NCI-H345 (cell line): ENCODE data around the gene TEX28.
"Not testable (repeated sequence)": the region's sequence is repeated elsewhere in the genome, so short reads cannot be mapped to it uniquely, and the experiment has no call there.

ENCODE experiments used
- DNase-seq: peaks from one replicate; lab custom pipeline; 2025; lab: John Stamatoyannopoulos, UW

Gene TEX28

DNA sequence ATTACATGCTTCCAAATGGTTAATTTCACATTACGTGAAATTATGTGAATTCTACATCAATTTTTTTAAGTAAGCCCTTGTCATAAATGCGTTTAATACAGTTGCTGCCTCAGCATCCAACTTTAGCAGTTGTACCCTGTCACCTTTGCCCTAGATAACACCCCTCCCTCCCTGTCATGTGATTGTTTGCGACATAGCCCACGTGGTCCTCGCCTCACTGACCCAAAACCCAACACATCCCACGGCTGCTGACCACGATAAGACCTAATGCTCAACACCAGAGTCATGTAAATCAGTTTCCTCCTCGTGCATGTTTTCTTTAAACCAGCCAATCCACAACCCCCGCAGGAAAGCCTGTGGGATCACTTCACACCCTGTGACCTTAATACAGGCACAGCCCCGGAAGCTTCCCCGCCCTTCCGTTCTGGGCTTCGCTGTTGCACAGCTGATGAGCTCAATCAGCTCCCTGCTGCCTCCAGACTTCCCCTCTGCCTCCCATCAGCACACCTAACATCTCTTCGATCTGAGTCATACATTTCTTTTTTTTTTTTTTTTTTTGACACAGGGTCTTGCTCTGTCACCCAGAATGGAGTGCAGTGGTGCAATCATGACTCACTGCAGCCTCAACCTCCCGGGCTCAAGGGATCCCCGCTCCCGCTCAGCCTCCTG lies 47.4 kb downstream of the TEX28 start:
- DNase-seq, result not testable (repeated sequence)

DNA sequence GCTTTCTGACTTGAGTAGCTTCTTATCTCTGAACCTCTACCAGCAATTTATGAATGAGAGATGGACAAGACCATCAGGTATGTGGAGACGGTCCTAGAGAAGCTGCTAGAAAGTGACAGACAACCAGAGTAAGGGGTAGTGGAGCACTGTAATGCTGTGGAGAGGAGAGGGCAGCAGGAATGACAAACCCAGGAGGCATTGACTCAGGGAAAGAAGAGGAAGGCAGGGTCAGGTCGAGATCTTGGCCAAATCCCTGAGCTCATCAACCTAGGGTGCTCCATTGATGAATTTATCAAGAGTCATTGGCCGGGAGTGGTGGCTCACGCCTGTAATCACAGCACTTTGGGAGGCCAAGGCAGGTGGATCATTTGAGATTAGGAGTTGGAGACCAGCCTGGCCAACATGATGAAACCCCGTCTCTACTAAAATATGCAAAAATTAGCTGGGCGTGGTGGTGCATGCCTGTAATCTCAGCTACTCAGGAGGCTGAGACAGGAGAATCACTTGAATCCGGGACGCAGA lies 54.9 kb downstream of the TEX28 start:
- not testable (repeated sequence) for DNase-seq

DNA sequence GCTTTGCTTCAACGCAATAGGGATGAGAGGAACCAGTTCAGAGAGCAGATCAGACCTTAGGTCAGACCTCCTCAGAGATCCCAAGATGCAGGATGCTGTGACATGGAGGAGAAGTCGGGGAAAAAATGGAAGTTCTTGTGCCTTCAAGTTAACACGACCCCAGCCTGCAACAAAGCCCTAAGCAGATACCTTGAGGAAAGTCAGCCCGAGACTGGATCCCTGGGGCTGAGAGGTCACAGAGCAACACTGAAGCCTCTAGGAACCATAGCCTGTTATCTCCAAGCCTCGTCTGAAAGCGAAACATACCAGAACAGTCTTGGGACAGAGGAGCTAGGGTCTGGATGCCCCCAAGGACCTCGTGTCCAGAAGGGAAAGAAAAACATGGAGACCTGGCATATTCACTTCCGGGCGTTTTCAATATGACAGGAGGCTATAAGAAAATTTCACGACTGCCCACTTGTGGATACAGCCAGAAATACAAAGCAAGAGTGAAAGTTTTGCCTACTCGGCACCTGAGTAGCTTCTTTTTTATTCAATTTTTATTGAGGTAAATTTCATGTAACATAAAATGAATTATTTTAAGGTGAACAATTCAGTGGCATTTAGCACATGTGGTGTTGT lies 55.9 kb downstream of the TEX28 start:
- not testable (repeated sequence) for DNase-seq

DNA sequence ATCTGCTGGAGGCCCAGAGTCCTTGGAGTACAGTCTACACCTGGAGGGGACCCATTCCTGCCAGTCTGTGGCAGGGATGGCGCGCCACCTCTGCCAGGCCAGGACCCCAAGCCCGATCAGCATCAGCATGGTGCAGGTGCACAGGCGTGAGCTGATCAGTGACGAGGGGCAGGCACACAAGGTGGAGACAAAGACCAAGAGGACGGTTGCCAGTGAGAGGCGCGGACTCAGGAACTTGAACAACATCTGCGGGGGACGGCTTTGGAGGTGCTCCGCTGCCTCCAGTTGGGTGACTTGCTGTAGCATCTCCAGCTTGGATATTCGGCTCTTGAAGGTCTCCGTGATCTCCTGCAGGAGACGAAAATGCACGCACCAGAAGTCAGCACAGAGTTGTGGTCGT lies 61.3 kb downstream of the TEX28 start:
- DNase-seq, result not testable (repeated sequence)

DNA sequence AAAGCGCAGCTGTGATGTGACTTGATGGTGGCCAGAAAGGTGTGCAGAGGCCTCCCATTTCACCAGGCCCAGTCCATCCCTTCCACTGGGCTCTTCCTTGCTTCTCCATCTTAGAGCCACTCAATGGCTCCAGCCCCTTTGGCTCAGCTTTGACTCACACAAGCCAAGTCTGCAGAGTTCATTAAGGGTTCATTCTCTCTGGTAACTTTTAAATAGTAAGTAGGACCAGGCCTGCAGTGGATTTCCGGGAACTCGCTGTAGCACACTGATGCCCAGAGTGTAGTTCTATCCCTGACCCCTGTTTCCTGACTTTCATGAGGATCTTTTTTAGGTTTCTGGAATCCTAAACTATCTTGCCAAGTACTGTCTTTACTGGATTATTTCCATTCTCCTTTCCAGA lies 63.5 kb downstream of the TEX28 start:
- DNase-seq, result not testable (repeated sequence)

DNA sequence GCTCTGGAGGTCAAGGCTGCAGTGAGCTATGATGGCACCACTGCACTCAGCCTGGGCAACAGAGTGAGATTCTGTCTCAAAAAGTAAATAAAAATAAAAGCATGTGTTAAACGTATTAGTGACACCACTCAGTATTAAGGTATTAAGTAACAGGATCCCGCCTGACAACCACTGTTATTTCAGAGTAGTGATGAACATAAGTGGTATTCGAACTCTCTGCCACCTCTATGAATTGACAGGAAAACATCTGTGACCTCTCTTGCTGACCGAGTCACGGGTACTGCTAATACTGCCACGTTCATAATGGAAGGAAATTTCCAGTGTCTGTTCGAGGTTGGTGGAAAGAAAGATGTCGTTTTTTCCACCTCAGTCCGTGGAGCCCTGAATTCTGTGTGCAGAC lies 68.2 kb downstream of the TEX28 start:
- not testable (repeated sequence) for DNase-seq

DNA sequence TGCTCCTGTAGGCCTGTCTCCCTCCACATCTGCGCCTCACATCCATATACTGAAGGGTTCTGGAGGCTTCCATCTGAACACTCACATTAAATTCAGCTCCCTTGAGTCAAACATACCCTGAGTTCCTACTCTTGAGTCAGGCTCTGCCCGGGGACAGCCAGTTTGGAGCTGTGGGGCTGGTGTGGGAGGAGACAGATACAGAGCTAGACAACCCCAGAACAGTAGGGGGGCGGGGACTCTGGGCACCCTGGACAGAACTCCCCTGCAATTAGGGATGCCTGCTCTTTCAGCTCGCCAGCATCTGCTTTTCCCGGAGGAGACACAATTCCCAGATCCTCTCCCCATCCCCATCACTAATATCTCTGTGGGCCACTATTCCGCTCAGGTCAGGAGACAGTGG lies 69.6 kb downstream of the TEX28 start:
- DNase-seq, result not testable (repeated sequence)
